Panc1 (cell line): ENCODE data around the gene MIA3. TPM values are rescaled to one million over a fixed set of nuclear protein-coding genes. Genes with fewer than 3 reads are reported as not detected.
"Not testable (repeated sequence)": the region's sequence is repeated elsewhere in the genome, so short reads cannot be mapped to it uniquely, and the experiment has no call there.

Experiments used
- ATAC-seq: fragments of 200-7000 bp; cut with Tn5 transposase; 2 replicates; pipeline ENCODE4 v1.9.1; 2020; ENCODE audit warnings: mild to moderate bottlenecking, moderate library complexity
- BruUV-seq: library from RNA; stranded (reverse); fragments of 400-500 nt; replicated peaks from 2 replicates; lab custom pipeline; 2021; lab: Mats Ljungman, UMichigan
- CTCF ChIA-PET: fragments of 300-600 bp; sonication (Branson Sonifier 250); formaldehyde crosslinking; loops from one replicate; lab custom pipeline; 2022; ENCODE audit warnings: antibody characterized with exemption; lab: Charles Lee
- POLR2A ChIA-PET: fragments of 300-600 bp; sonication (Branson Sonifier 250); formaldehyde crosslinking; loops from one replicate; lab custom pipeline; 2022; ENCODE audit warnings: antibody characterized with exemption; lab: Charles Lee
- DNase-seq: peaks from one replicate; pipeline ENCODE4 v3.0.0-alpha.2; 2010; ENCODE audit warnings: low read depth, low spot score
- H3K27ac ChIP-seq: 2 replicates; pipeline ENCODE4 v1.5.1; 2011; ENCODE audit warnings: mild to moderate bottlenecking, low read length, inconsistent platforms
- H3K27me3 ChIP-seq: fragments of 200-500 bp; sonication (Bioruptor generic); 2 replicates; pipeline ENCODE4 v1.6.0; 2014; ENCODE audit warnings: low read length, inconsistent platforms; ENCODE audit not compliant: control insufficient read depth, insufficient read depth
- H3K36me3 ChIP-seq: fragments of 200-500 bp; sonication (Bioruptor generic); 2 replicates; pipeline ENCODE4 v1.5.1; 2014; ENCODE audit warnings: inconsistent platforms, mild to moderate bottlenecking, low read length, moderate library complexity; ENCODE audit not compliant: control insufficient read depth, insufficient read depth
- H3K4me1 ChIP-seq: 2 replicates; pipeline ENCODE4 v1.5.1; 2011; ENCODE audit warnings: inconsistent platforms, mild to moderate bottlenecking, low read length, moderate library complexity; ENCODE audit not compliant: control insufficient read depth, insufficient read depth
- H3K4me3 ChIP-seq, 2 experiments: 2 replicates each; pipeline ENCODE4 v1.5.1; 2011 to 2012; ENCODE audit warnings: low read depth in 2 of 2, low read length in 2 of 2, mild to moderate bottlenecking in 2 of 2, inconsistent platforms in 1 of 2, moderate library complexity in 1 of 2
- H3K9me3 ChIP-seq: fragments of 200-500 bp; sonication (Bioruptor generic); 2 replicates; pipeline ENCODE4 v1.5.1; 2014; ENCODE audit warnings: low read depth, mild to moderate bottlenecking, inconsistent platforms, low read length, moderate library complexity; ENCODE audit not compliant: control insufficient read depth, insufficient read depth
- CTCF ChIP-seq: fragments of 450-650 bp; IDR thresholded peaks from 2 replicates; pipeline ENCODE4 v1.5.1; 2017; ENCODE audit warnings: mild to moderate bottlenecking
- POLR2AphosphoS5 ChIP-seq: IDR thresholded peaks from 2 replicates; pipeline ENCODE4 v1.6.1; 2012; ENCODE audit warnings: mild to moderate bottlenecking, low read depth, low read length, moderate library complexity
- REST ChIP-seq, 2 experiments: IDR thresholded peaks; 2 replicates each; pipeline ENCODE4 v1.6.1; 2011 to 2012; ENCODE audit warnings: low read depth in 2 of 2, control low read depth in 1 of 2, low read length in 1 of 2, mild to moderate bottlenecking in 1 of 2, moderate library complexity in 1 of 2; ENCODE audit not compliant: insufficient read depth in 1 of 2
- SIN3A ChIP-seq: IDR thresholded peaks from 2 replicates; pipeline ENCODE4 v1.6.1; 2012; ENCODE audit warnings: low read depth, mild to moderate bottlenecking, low read length, moderate library complexity, borderline replicate concordance; ENCODE audit not compliant: insufficient read depth
- TCF7L2 ChIP-seq: IDR thresholded peaks from 2 replicates; pipeline ENCODE4 v1.6.1; 2011; ENCODE audit warnings: mild to moderate bottlenecking, low read depth, low read length, inconsistent platforms
- in situ Hi-C: cut with HindIII; loops from 2 replicates; pipeline ENCODE4 v1.10.0; 2016; ENCODE audit warnings: low sequenced_read_pairs, low pct_unique_long_range_greater_than_20kb
- intact Hi-C: fragments of 100-400 bp; cut with micrococcal nuclease; formaldehyde crosslinking; loops from one replicate; pipeline ENCODE4 v1.10.0; 2022; ENCODE audit not compliant: unreplicated experiment
- total RNA-seq: library from RNA; stranded (reverse); gene quantifications from one replicate; pipeline ENCODE4 v1.2.1, GENCODE V29; 2021; ENCODE audit not compliant: unreplicated experiment

Gene MIA3
- total RNA-seq, 1 experiment from 2014 or later, result 53.5 TPM

GRCh38 chr1:222601257-222601656 is 16.6 kb upstream of the MIA3 start:
- POLR2A ChIA-PET, result no interaction called here
- Histone ChIP-seq H3K36me3 (no peaks in the 10 kb centered on the region), H3K4me1 (no peaks in the 10 kb centered on the region), H3K27me3 (no peaks in the 10 kb centered on the region; the same call in 1 of the 2 replicates), H3K27ac (no peak overlapping the region), H3K9me3 (no peaks in the 10 kb centered on the region), H3K4me3 (no peak overlapping the region)
- TF ChIP-seq POLR2AphosphoS5, result no peak
- TF ChIP-seq SIN3A, result no peak
- TF ChIP-seq TCF7L2, result no peak
- TF ChIP-seq REST (IDR thresholded peaks at IDR 0.05; ENCODE audit: insufficient read depth in 1 of 2, low read depth in 2 of 2, low read length in 1 of 2), result no peak
- TF ChIP-seq CTCF, result no peak
- CTCF ChIA-PET, result no interaction called here
- in situ Hi-C loops (no loop called here), intact Hi-C loops (no loop called here)
- DNase-seq, result no peak
- no TSS peak for BruUV-seq
- ATAC-seq, result no peak

- no peak for ATAC-seq
- ChIA-PET POLR2A (no interaction called here), CTCF (interaction anchor here (0.6 kb wide), 1 partner anchor 15 kb away, joined by 4 read pairs; no protein-coding TSS in a partner anchor)
- Histone ChIP-seq H3K36me3 (no peaks in the 10 kb centered on the region), H3K4me3 (no peak overlapping the region), H3K4me1 (no peaks in the 10 kb centered on the region), H3K27me3 (no peaks in the 10 kb centered on the region), H3K9me3 (peaks cover 7% of the 10 kb centered on the region; the same call in 1 of the 2 replicates), H3K27ac (no peak overlapping the region)
- TF ChIP-seq POLR2AphosphoS5 (no peak), TCF7L2 (no peak), SIN3A (no peak), CTCF (no peak), REST (IDR thresholded peaks at IDR 0.05; ENCODE audit: insufficient read depth in 1 of 2, low read depth in 2 of 2, low read length in 1 of 2) (no peak)
- no TSS peak for BruUV-seq
- intact Hi-C loops (no loop called here), in situ Hi-C loops (no loop called here)
- DNase-seq, result no peak
Measured at GRCh38 chr1:222606757-222607156, 11.1 kb upstream of the MIA3 start.

- H3K9me3 ChIP-seq, DNase-seq, BruUV-seq, H3K27ac ChIP-seq, H3K36me3 ChIP-seq, POLR2A ChIA-PET, in situ Hi-C loops, intact Hi-C loops, H3K4me1 ChIP-seq, ATAC-seq, H3K4me3 ChIP-seq, CTCF ChIA-PET: not testable (repeated sequence)
- H3K27me3 ChIP-seq, result peaks cover 13% of the 10 kb centered on the region; the same call in 1 of the 2 replicates
Measured at GRCh38 chr1:222609111-222609510, 8.8 kb upstream of the MIA3 start.
